Lung (tissue), 12 donors: Measurements from ENCODE around the gene RGS8. TPM values are rescaled to one million over a fixed set of nuclear protein-coding genes. Genes with fewer than 3 reads are reported as not detected.

ENCODE experiments used
- ATAC-seq: fragments of 200-7000 bp; cut with Tn5 transposase; one replicate; pipeline ENCODE4 v1.9.1; 2020; ENCODE audit warnings: moderate number of reproducible peaks; ENCODE audit not compliant: insufficient read depth, low FRiP score
- DNase-seq, 3 donors: peaks; one replicate each; pipeline ENCODE4 v3.0.0-alpha.2; 2013 to 2017
- H3K27ac ChIP-seq, 2 donors: one replicate each; pipeline ENCODE4 v1.5.1; 2013; ENCODE audit warnings: mild to moderate bottlenecking in 2 of 2, moderate library complexity in 2 of 2, control low read depth in 1 of 2, inconsistent platforms in 1 of 2, low read depth in 1 of 2, low read length in 1 of 2
- H3K27me3 ChIP-seq, 3 donors: one replicate each; pipeline ENCODE4 v1.5.1; 2013; ENCODE audit warnings: low read length in 2 of 3; ENCODE audit not compliant: control insufficient read depth in 3 of 3, insufficient read depth in 3 of 3
- H3K36me3 ChIP-seq, 4 donors: one replicate each; pipeline ENCODE4 v1.5.1; 2013; ENCODE audit warnings: low read length in 4 of 4, mild to moderate bottlenecking in 1 of 4, moderate library complexity in 1 of 4; ENCODE audit not compliant: control insufficient read depth in 4 of 4, insufficient read depth in 4 of 4
- H3K4me1 ChIP-seq, 5 donors: one replicate each; pipeline ENCODE4 v1.5.1; 2013; ENCODE audit warnings: low read length in 5 of 5, mild to moderate bottlenecking in 2 of 5, moderate library complexity in 1 of 5; ENCODE audit not compliant: control insufficient read depth in 5 of 5, insufficient read depth in 5 of 5
- H3K4me3 ChIP-seq: one replicate; pipeline ENCODE4 v1.5.1; 2013; ENCODE audit warnings: mild to moderate bottlenecking, control low read depth, moderate library complexity
- H3K9ac ChIP-seq, 2 donors: one replicate each; pipeline ENCODE4 v1.5.1; 2013; ENCODE audit warnings: low read length in 2 of 2, control low read depth in 1 of 2; ENCODE audit not compliant: insufficient read depth in 1 of 2
- H3K9me3 ChIP-seq, 4 donors: one replicate each; pipeline ENCODE4 v1.5.1; 2013; ENCODE audit warnings: low read length in 3 of 4, mild to moderate bottlenecking in 1 of 4, moderate library complexity in 1 of 4; ENCODE audit not compliant: control insufficient read depth in 4 of 4, insufficient read depth in 3 of 4
- WGBS, 2 donors: extraction: QIAGEN DNeasy Blood & Tissue Kit; methylation state at CpG; one replicate each; pipeline ENCODE4 v1.1.7; 2013; 5-methylcytosine and 5-hydroxymethylcytosine counted together
- polyA plus RNA-seq, 2 donors: library from polyadenylated mRNA; stranded (reverse); fragments of 200-250 nt; gene quantifications; one replicate each; pipeline ENCODE4 v1.2.1, GENCODE V29; 2013
- total RNA-seq, 2 donors: library from RNA; depleted of rRNA in 1 of 2; stranded (reverse); fragments of >200 nt in 1 of 2; gene quantifications; one replicate each; pipeline ENCODE4 v1.2.1, GENCODE V29; 2014 to 2021
- TF ChIP-seq, protein P1 (sequence below): IDR thresholded peaks from 2 replicates; pipeline ENCODE4 v1.5.1; 2012; ENCODE audit warnings: mild to moderate bottlenecking; ENCODE audit errors: control extremely low read depth, extremely low read depth
- donor health status: control.
- donor health status: control.
- donor health status: Bipolar disorder and iron deficiency.
- donor health status: healthy.
- donor health status: DM: yes; HTN: yes; CAD: no.

Gene RGS8
- total and polyA plus RNA-seq, 4 donors = 0.02 to 0.03 (median 0.02) TPM; not detected in 1

- peak in 2 of 3 donors; percentile 34 to 71 for DNase-seq
- peaks cover 0 to 5% (median 0%) of the 10 kb centered on the region in 5 donors for H3K4me1 ChIP-seq
- TF ChIP-seq, protein P1, sequence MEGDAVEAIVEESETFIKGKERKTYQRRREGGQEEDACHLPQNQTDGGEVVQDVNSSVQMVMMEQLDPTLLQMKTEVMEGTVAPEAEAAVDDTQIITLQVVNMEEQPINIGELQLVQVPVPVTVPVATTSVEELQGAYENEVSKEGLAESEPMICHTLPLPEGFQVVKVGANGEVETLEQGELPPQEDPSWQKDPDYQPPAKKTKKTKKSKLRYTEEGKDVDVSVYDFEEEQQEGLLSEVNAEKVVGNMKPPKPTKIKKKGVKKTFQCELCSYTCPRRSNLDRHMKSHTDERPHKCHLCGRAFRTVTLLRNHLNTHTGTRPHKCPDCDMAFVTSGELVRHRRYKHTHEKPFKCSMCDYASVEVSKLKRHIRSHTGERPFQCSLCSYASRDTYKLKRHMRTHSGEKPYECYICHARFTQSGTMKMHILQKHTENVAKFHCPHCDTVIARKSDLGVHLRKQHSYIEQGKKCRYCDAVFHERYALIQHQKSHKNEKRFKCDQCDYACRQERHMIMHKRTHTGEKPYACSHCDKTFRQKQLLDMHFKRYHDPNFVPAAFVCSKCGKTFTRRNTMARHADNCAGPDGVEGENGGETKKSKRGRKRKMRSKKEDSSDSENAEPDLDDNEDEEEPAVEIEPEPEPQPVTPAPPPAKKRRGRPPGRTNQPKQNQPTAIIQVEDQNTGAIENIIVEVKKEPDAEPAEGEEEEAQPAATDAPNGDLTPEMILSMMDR = no peak
- no peaks in the 10 kb centered on the region for H3K36me3 ChIP-seq
- H3K9ac ChIP-seq = no peak overlapping the region
- no peak overlapping the region for H3K27ac ChIP-seq
- no peak for ATAC-seq
- WGBS, 2 donors = 63 to 77% methylated on average over 3 of the region's 3 CpGs
- H3K9me3 ChIP-seq = no peaks in the 10 kb centered on the region
- H3K4me3 ChIP-seq = no peak overlapping the region
- H3K27me3 ChIP-seq = no peaks in the 10 kb centered on the region
Observed at GRCh38 chr1:182651339-182651724, 33.1 kb downstream of the RGS8 start.

- H3K9ac ChIP-seq = no peak overlapping the region
- no peak overlapping the region for H3K4me3 ChIP-seq
- ATAC-seq (no peak), DNase-seq (no peak)
- no peak overlapping the region for H3K27ac ChIP-seq
- TF ChIP-seq, protein P1 = no peak
- H3K9me3 ChIP-seq = no peaks in the 10 kb centered on the region
- no peaks in the 10 kb centered on the region for H3K36me3 ChIP-seq
- peaks cover 0 to 5% (median 0%) of the 10 kb centered on the region in 5 donors for H3K4me1 ChIP-seq
- 86 to 91% methylated on average over 6 of the region's 6 CpGs for WGBS, 2 donors
- H3K27me3 ChIP-seq = no peaks in the 10 kb centered on the region
Observed at GRCh38 chr1:182650678-182651338, 33.6 kb downstream of the RGS8 start.

- Histone ChIP-seq H3K9ac (no peak overlapping the region), H3K27ac (no peak overlapping the region), H3K4me3 (no peak overlapping the region), H3K4me1 (peaks cover 0 to 5% (median 0%) of the 10 kb centered on the region in 5 donors), H3K27me3 (no peaks in the 10 kb centered on the region), H3K9me3 (no peaks in the 10 kb centered on the region), H3K36me3 (no peaks in the 10 kb centered on the region)
- TF ChIP-seq, protein P1 = no peak
- ATAC-seq = no peak
- no peak for DNase-seq
- WGBS, 2 donors = 92 to 94% methylated on average over 7 of the region's 7 CpGs
Observed at GRCh38 chr1:182649041-182649440, 35.3 kb downstream of the RGS8 start.

DNA sequence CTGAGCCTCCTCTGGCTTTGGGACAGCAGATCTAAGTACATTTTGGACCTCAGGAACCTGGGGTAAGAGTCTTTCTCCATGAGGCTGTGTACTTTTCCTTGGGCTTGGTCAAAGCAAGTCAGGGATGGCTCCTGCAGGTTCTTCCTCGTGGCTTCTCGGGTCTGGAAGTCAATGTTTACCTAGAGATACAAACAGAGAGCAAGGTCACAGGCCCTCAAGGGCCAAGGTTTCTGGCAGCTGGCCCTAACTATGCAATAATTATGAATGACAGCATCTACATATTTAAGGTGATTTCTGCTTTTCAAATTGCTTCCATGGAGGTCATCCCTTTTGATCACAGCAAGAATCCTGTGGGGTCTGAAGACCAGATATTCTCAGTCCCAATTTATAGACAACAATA, 37.6 kb downstream of the RGS8 start:
- Histone ChIP-seq H3K9ac (no peak overlapping the region), H3K9me3 (no peaks in the 10 kb centered on the region), H3K36me3 (no peaks in the 10 kb centered on the region), H3K4me3 (no peak overlapping the region), H3K27ac (no peak overlapping the region), H3K4me1 (peaks cover 0 to 4% (median 0%) of the 10 kb centered on the region in 5 donors), H3K27me3 (no peaks in the 10 kb centered on the region)
- TF ChIP-seq, protein P1 = no peak
- WGBS, 2 donors = 40 to 41% methylated on average over 2 of the region's 2 CpGs
- DNase-seq (no peak), ATAC-seq (no peak)
